ENCODE measurements around the gene CEL. TPM values are rescaled to one million over a fixed set of nuclear protein-coding genes. Genes with fewer than 3 reads are reported as not detected.

Gene CEL
- total and polyA plus RNA-seq, 2 experiments from 2014 or later, result 0.27 to 2.3 TPM

DNA sequence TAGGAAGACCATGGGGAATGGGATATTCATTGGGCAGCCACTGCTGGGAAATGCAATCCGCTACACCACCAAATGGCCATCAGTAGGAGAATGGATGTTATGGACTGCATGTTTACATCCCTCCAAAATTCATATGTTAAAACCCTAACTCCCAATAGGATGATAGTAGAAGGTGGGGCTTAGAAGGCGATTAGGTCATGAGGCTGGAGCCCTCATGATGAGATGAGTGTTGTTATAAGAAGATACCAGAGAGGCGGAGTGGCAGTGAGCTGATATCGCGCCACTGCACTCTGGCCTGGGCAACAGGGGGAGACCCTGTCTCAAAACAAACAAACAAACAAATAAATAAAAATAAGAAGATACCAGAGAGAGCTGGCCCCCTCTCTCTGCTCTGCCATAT, 47.1 kb upstream of the CEL start (continued):
- TF ChIP-seq, protein P1, sequence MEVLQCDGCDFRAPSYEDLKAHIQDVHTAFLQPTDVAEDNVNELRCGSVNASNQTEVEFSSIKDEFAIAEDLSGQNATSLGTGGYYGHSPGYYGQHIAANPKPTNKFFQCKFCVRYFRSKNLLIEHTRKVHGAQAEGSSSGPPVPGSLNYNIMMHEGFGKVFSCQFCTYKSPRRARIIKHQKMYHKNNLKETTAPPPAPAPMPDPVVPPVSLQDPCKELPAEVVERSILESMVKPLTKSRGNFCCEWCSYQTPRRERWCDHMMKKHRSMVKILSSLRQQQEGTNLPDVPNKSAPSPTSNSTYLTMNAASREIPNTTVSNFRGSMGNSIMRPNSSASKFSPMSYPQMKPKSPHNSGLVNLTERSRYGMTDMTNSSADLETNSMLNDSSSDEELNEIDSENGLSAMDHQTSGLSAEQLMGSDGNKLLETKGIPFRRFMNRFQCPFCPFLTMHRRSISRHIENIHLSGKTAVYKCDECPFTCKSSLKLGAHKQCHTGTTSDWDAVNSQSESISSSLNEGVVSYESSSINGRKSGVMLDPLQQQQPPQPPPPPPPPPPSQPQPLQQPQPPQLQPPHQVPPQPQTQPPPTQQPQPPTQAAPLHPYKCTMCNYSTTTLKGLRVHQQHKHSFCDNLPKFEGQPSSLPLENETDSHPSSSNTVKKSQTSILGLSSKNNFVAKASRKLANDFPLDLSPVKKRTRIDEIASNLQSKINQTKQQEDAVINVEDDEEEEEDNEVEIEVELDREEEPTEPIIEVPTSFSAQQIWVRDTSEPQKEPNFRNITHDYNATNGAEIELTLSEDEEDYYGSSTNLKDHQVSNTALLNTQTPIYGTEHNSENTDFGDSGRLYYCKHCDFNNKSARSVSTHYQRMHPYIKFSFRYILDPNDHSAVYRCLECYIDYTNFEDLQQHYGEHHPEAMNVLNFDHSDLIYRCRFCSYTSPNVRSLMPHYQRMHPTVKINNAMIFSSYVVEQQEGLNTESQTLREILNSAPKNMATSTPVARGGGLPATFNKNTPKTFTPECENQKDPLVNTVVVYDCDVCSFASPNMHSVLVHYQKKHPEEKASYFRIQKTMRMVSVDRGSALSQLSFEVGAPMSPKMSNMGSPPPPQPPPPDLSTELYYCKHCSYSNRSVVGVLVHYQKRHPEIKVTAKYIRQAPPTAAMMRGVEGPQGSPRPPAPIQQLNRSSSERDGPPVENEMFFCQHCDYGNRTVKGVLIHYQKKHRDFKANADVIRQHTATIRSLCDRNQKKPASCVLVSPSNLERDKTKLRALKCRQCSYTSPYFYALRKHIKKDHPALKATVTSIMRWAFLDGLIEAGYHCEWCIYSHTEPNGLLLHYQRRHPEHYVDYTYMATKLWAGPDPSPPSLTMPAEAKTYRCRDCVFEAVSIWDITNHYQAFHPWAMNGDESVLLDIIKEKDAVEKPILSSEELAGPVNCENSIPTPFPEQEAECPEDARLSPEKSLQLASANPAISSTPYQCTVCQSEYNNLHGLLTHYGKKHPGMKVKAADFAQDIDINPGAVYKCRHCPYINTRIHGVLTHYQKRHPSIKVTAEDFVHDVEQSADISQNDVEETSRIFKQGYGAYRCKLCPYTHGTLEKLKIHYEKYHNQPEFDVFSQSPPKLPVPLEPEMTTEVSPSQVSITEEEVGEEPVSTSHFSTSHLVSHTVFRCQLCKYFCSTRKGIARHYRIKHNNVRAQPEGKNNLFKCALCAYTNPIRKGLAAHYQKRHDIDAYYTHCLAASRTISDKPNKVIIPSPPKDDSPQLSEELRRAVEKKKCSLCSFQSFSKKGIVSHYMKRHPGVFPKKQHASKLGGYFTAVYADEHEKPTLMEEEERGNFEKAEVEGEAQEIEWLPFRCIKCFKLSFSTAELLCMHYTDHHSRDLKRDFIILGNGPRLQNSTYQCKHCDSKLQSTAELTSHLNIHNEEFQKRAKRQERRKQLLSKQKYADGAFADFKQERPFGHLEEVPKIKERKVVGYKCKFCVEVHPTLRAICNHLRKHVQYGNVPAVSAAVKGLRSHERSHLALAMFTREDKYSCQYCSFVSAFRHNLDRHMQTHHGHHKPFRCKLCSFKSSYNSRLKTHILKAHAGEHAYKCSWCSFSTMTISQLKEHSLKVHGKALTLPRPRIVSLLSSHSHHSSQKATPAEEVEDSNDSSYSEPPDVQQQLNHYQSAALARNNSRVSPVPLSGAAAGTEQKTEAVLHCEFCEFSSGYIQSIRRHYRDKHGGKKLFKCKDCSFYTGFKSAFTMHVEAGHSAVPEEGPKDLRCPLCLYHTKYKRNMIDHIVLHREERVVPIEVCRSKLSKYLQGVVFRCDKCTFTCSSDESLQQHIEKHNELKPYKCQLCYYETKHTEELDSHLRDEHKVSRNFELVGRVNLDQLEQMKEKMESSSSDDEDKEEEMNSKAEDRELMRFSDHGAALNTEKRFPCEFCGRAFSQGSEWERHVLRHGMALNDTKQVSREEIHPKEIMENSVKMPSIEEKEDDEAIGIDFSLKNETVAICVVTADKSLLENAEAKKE (CRISPR knock-in tag; IDR thresholded peaks at IDR 0.05), result no peak
- TF ChIP-seq EZH2phosphoT487 (IDR thresholded peaks at IDR 0.05; ENCODE audit: unreplicated experiment), result no peak
- no peak for TF ChIP-seq JUNB (IDR thresholded peaks at IDR 0.05; ENCODE audit: unreplicated experiment)
- no peak for TF ChIP-seq CREB1 (CRISPR knock-in tag; IDR thresholded peaks at IDR 0.05; ENCODE audit: low read depth)

DNA sequence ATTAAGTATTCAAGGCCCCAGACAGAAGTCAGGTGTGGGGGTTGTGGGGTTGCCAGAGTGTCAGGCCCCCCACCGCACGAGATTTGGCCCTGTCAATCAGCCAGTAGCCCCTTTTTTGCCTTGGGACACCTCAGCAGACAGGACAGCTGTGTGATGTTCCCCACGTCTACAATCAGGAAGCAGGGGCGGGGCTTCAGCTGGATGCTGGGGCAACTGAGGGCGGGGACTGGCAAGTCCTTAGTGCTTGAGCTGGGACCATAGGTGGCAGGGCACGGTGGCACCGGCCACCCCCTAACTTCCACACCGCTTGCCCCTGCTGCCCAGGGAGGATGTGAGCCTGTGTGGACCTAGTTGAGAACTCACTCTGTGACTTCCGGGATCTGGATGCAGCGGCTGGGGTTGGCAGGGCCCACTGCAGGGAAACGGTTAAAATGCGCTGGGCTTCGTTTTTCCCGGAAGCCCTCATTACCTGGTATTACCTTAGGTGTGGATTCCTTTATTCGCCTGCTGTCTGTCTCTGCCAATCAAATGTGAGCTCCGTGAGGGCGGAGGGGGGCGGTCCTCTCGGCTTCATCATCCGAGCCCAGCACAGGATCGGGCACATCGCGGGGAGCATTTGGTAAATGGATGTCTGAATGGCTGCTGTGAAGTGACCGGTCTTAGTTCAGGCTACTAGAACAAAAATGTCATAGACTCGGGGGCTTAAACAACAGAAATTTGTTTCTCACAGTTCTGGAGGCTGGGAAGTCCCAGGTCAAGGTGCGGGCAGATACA, 38.5 kb upstream of the CEL start:
- Mint-ChIP-seq H3K36me3 (ENCODE audit: low read depth) (no peaks in the 10 kb centered on the region), H3K27ac (no peak overlapping the region), H3K4me1 (peaks cover 3% of the 10 kb centered on the region; the same call in 2 of the 3 replicates), H3K4me3 (no peak overlapping the region), H3K9me3 (peaks cover 11% of the 10 kb centered on the region; the same call in 2 of the 3 replicates), H3K27me3 (ENCODE audit: insufficient read depth, low read depth, poor library complexity) (peaks cover 10% of the 10 kb centered on the region)
- Histone ChIP-seq H2AFZ (0 out of 2 replicates have a peak overlapping the region, but pooled peaks have one; percentile 38), H3K4me1 (ENCODE audit: insufficient read depth) (no peaks in the 10 kb centered on the region), H3K4me3 (no peak overlapping the region), H3K36me3 (ENCODE audit: insufficient read depth) (no peaks in the 10 kb centered on the region), H4K20me1 (replicated peaks; ENCODE audit: insufficient read depth) (no peaks in the 10 kb centered on the region), H3K27ac (ENCODE audit: low read depth) (no peak overlapping the region), H3K79me2 (replicated peaks; ENCODE audit: insufficient read depth) (no peaks in the 10 kb centered on the region), H3K9me2 (ENCODE audit: insufficient read depth) (no peaks in the 10 kb centered on the region), H3F3A (replicated peaks; ENCODE audit: low read depth) (no peaks in the 10 kb centered on the region), H3K4me2 (no peak overlapping the region), H3K27me3 (ENCODE audit: insufficient read depth) (no peaks in the 10 kb centered on the region; the same call in 1 of the 2 replicates)
- DNase-seq (ENCODE audit: low spot score) (peak; percentile 50), ATAC-seq (peak; percentile 53)
- TF ChIP-seq ZNF331 (CRISPR knock-in tag; IDR thresholded peaks at IDR 0.05; ENCODE audit: low read depth) (no peak), STAT1 (IDR thresholded peaks at IDR 0.05; ENCODE audit: unreplicated experiment) (no peak), ZNF114 (CRISPR knock-in tag; IDR thresholded peaks at IDR 0.05) (no peak), JUNB (IDR thresholded peaks at IDR 0.05; ENCODE audit: unreplicated experiment) (no peak), EZH2 (IDR thresholded peaks at IDR 0.05; ENCODE audit: low read depth, unreplicated experiment) (no peak), EZH2phosphoT487 (IDR thresholded peaks at IDR 0.05; ENCODE audit: unreplicated experiment) (no peak)
- TF ChIP-seq, protein P1 (CRISPR knock-in tag; IDR thresholded peaks at IDR 0.05), result no peak
